OCI-LY3 (cell line): Measurements from ENCODE around the gene DHX8.

Source experiments
- H2AFZ ChIP-seq: fragments of 200-600, 300-600 bp; shearing (Covaris generic); 2 replicates; pipeline ENCODE4 v1.6.0; 2014; ENCODE audit warnings: antibody characterized with exemption, low read depth, low read length
- H3K27ac ChIP-seq: fragments of 200-600, 300-600 bp; sonication (generic); 2 replicates; pipeline ENCODE4 v1.5.1; 2014; ENCODE audit warnings: mild to moderate bottlenecking, low read length, moderate library complexity, mixed read lengths
- H3K27me3 ChIP-seq: fragments of 200-600, 300-600 bp; sonication (generic); 2 replicates; pipeline ENCODE4 v1.6.1; 2014; ENCODE audit warnings: low read depth, low read length, mixed read lengths
- H3K36me3 ChIP-seq: fragments of 200-600, 300-600 bp; sonication (generic); replicated peaks from 2 replicates; pipeline ENCODE3; 2014; ENCODE audit warnings: low read depth, low read length, mixed read lengths
- H3K4me1 ChIP-seq: fragments of 300-600, 200-600 bp; sonication (generic); 2 replicates; pipeline ENCODE4 v1.6.1; 2014; ENCODE audit warnings: low read length, mixed read lengths
- H3K4me2 ChIP-seq: fragments of 200-600, 300-600 bp; sonication (generic); 2 replicates; pipeline ENCODE4 v1.6.1; 2014; ENCODE audit warnings: low read length, mixed read lengths
- H3K4me3 ChIP-seq: fragments of 300-600, 200-600 bp; sonication (generic); 2 replicates; pipeline ENCODE4 v1.5.1; 2014; ENCODE audit warnings: antibody characterized with exemption, mild to moderate bottlenecking, low read length, moderate library complexity
- H3K79me2 ChIP-seq: fragments of 300-600, 200-600 bp; shearing (Covaris generic); 2 replicates; pipeline ENCODE4 v1.6.1; 2014; ENCODE audit warnings: mild to moderate bottlenecking, low read length, mixed read lengths
- H3K9ac ChIP-seq: fragments of 300-600, 200-600 bp; shearing (Covaris generic); 2 replicates; pipeline ENCODE4 v1.6.0; 2014; ENCODE audit warnings: mild to moderate bottlenecking, low read length, moderate library complexity
- H3K9me3 ChIP-seq: fragments of 200-600, 300-600 bp; shearing (Covaris generic); 2 replicates; pipeline ENCODE4 v1.6.1; 2014; ENCODE audit warnings: low read length, mixed read lengths; ENCODE audit not compliant: insufficient read depth
- H4K20me1 ChIP-seq: fragments of 200-600, 300-600 bp; sonication (generic); 2 replicates; pipeline ENCODE4 v1.6.1; 2016; ENCODE audit warnings: low read length, mixed read lengths; ENCODE audit not compliant: insufficient read depth
- EZH2phosphoT487 ChIP-seq: fragments of 200-600 bp; shearing (Covaris generic); IDR thresholded peaks from 2 replicates; pipeline ENCODE4 v1.6.1; 2018; ENCODE audit warnings: antibody characterized with exemption, mixed run types, low read depth
- TF ChIP-seq, protein P1 (sequence below): fragments of 200-600, 300-600 bp; sonication (generic); IDR thresholded peaks from 2 replicates; pipeline ENCODE4 v1.5.1; 2014; ENCODE audit warnings: antibody characterized with exemption, low read length, low read depth

Gene DHX8

DNA sequence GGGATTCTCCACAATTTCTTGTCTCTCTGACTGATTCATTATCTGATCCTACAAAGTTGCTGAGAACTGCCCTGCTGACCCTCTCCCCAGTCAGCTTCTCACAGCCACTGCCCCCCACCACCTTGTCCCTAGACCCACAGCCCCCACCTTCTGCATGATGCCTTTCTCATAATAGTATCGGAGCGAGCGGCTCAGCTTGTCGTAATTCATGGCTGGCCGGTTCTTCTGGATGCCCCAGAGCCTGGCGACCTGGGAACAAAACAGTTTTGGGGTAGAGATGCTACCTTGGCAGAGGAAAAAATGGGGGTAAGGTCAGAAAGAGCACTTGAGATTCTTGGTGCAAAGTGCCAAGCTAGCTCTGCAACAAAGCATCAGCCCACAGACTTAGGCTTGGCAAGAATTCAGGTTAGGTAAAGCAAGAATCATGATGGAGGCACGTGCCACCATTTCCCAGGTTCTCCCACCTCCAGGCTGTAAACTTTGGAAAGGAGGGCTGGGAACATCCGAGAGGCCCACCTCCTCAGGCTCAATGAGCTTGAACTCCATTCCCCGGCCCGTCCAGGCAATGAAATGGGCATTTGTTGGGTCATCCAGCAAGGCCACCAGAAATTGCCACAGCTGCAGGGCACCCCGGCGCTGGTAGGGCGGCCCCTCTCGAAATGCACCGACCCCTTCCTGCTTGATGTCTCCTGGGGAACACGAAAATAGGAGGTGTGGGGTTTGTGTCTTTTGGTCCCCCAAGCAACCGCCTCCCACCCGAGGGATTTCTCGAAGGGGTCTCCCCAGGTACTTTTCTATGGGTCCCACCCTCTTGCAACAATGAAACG is 45.4 kb downstream of the DHX8 start:
- Histone ChIP-seq H3K4me3 (no peak overlapping the region), H3K36me3 (peaks cover 4% of the 10 kb centered on the region), H2AFZ (no peak overlapping the region), H3K27me3 (no peaks in the 10 kb centered on the region), H3K9ac (no peak overlapping the region), H3K4me1 (no peaks in the 10 kb centered on the region), H3K4me2 (no peak overlapping the region), H3K9me3 (no peaks in the 10 kb centered on the region), H3K79me2 (no peaks in the 10 kb centered on the region), H4K20me1 (no peaks in the 10 kb centered on the region), H3K27ac (no peak overlapping the region)
- TF ChIP-seq, protein P1, sequence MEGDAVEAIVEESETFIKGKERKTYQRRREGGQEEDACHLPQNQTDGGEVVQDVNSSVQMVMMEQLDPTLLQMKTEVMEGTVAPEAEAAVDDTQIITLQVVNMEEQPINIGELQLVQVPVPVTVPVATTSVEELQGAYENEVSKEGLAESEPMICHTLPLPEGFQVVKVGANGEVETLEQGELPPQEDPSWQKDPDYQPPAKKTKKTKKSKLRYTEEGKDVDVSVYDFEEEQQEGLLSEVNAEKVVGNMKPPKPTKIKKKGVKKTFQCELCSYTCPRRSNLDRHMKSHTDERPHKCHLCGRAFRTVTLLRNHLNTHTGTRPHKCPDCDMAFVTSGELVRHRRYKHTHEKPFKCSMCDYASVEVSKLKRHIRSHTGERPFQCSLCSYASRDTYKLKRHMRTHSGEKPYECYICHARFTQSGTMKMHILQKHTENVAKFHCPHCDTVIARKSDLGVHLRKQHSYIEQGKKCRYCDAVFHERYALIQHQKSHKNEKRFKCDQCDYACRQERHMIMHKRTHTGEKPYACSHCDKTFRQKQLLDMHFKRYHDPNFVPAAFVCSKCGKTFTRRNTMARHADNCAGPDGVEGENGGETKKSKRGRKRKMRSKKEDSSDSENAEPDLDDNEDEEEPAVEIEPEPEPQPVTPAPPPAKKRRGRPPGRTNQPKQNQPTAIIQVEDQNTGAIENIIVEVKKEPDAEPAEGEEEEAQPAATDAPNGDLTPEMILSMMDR, result no peak
- TF ChIP-seq EZH2phosphoT487, result no peak

DNA sequence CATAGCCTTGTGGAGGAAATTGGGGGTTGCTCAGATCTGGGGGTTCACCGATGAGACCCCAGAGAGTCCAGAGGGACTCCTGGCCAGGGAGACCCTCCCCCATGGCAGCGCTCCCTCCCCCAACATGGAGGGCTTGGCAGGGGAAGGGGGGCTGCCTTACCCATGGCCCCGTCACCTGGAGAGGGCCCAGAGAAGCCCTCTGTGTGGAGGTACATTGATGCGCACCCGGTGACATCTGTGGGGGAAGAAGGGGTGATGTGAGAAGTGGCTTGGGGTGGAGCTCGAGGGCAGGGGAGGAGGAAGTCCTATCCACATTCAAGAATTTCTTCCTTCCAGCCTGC is 46.1 kb downstream of the DHX8 start:
- no peaks in the 10 kb centered on the region for H3K9me3 ChIP-seq
- H4K20me1 ChIP-seq, result no peaks in the 10 kb centered on the region
- H3K79me2 ChIP-seq, result no peaks in the 10 kb centered on the region
- TF ChIP-seq, protein P1, result no peak
- no peak for TF ChIP-seq EZH2phosphoT487
- no peaks in the 10 kb centered on the region for H3K4me1 ChIP-seq
- H3K36me3 ChIP-seq, result peaks cover 3% of the 10 kb centered on the region
- no peak overlapping the region for H3K27ac ChIP-seq
- H2AFZ ChIP-seq, result no peak overlapping the region
- H3K4me2 ChIP-seq, result no peak overlapping the region
- H3K9ac ChIP-seq, result no peak overlapping the region
- no peaks in the 10 kb centered on the region for H3K27me3 ChIP-seq
- H3K4me3 ChIP-seq, result no peak overlapping the region

DNA sequence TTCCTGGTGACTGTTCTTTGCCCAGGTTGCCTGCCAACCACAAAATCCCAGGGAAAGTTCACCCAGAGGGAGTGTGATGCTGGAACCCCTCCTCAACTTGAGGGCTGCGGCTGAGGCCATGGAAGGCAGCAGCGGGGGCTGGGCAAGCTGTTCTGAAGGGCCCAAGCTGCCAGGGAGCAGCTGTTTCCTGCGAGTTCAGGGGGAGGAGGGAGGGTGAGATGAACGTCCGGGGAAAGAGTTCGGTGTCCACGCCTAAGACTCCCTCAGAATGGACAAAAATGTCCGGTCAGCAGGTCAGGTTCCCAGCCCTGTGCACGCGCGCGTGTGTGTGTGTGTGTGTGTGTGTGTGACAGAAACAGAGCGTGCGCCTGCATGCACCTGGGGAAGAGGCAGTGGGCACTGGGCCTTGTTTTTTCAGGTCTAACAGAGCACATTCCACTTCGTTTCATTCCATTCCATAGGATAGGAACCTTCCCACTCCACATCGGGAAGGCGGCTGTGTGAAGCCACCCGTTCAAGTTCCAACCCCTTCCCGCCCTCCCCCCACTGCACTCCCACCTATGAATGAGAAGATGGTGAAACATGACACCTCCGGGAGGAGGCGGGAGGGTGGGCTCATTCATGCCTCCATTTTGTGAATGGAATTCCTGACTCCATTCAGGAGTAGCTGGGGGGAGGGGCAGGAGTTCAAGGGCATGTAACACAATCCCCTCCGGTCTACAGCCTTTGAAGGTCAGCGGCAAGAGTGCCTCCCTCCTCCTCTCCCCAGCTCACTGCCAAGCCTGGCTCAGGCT is 46.7 kb downstream of the DHX8 start:
- H3K4me3 ChIP-seq, result no peak overlapping the region
- H3K4me1 ChIP-seq, result no peaks in the 10 kb centered on the region
- peaks cover 2% of the 10 kb centered on the region for H3K36me3 ChIP-seq
- H2AFZ ChIP-seq, result no peak overlapping the region
- H3K4me2 ChIP-seq, result no peak overlapping the region
- no peaks in the 10 kb centered on the region for H3K27me3 ChIP-seq
- no peak overlapping the region for H3K27ac ChIP-seq
- H3K79me2 ChIP-seq, result no peaks in the 10 kb centered on the region
- H3K9ac ChIP-seq, result no peak overlapping the region
- H3K9me3 ChIP-seq, result no peaks in the 10 kb centered on the region
- no peaks in the 10 kb centered on the region for H4K20me1 ChIP-seq
- no peak for TF ChIP-seq EZH2phosphoT487
- TF ChIP-seq, protein P1, result no peak

DNA sequence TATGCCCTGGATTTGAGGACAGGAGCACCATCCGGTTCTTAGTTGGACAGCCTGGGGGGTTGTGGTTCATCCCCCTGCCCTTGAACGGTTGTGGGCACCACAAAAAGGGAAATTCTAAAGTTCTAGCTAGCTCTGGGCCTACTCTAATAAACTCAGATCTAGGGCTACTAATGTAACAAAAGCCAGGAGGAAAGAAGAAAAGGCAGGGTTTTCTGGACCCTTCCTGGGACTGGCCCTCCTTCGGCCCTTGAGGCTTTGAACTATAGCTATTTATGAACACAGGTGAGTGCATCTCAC is 47.3 kb downstream of the DHX8 start:
- no peaks in the 10 kb centered on the region for H3K9me3 ChIP-seq
- no peak overlapping the region for H3K27ac ChIP-seq
- no peak overlapping the region for H3K4me2 ChIP-seq
- no peaks in the 10 kb centered on the region for H3K4me1 ChIP-seq
- no peak for TF ChIP-seq EZH2phosphoT487
- TF ChIP-seq, protein P1, result no peak
- H3K4me3 ChIP-seq, result no peak overlapping the region
- H3K36me3 ChIP-seq, result peaks cover 2% of the 10 kb centered on the region
- H4K20me1 ChIP-seq, result no peaks in the 10 kb centered on the region
- no peak overlapping the region for H2AFZ ChIP-seq
- no peaks in the 10 kb centered on the region for H3K79me2 ChIP-seq
- H3K9ac ChIP-seq, result no peak overlapping the region
- no peaks in the 10 kb centered on the region for H3K27me3 ChIP-seq
